Hepatocyte (in vitro differentiated cells): ENCODE measurements around the gene RAB33B. TPM values are rescaled to one million over a fixed set of nuclear protein-coding genes. Genes with fewer than 3 reads are reported as not detected.
"Not testable (repeated sequence)": the region's sequence is repeated elsewhere in the genome, so short reads cannot be mapped to it uniquely, and the experiment has no call there.

Source experiments
- DNase-seq: peaks from one replicate; pipeline ENCODE4 v3.0.0-alpha.2; 2016; ENCODE audit warnings: low spot score
- H2AFZ ChIP-seq: fragments of 200-600 bp; sonication (generic); 2 replicates; pipeline ENCODE4 v1.6.0; 2016; ENCODE audit warnings: antibody characterized with exemption, mild to moderate bottlenecking
- H3K27ac ChIP-seq: fragments of 200-600 bp; sonication (generic); 2 replicates; pipeline ENCODE4 v1.5.1; 2016; ENCODE audit warnings: mild to moderate bottlenecking
- H3K27me3 ChIP-seq: fragments of 200-600 bp; sonication (generic); 2 replicates; pipeline ENCODE4 v1.6.1; 2016
- H3K36me3 ChIP-seq: fragments of 200-600 bp; sonication (generic); replicated peaks from 2 replicates; pipeline ENCODE4 v1.5.1; 2016; ENCODE audit warnings: low read depth; ENCODE audit not compliant: insufficient read depth
- H3K4me1 ChIP-seq: fragments of 200-600 bp; sonication (generic); 2 replicates; pipeline ENCODE4 v1.5.1; 2016; ENCODE audit warnings: mild to moderate bottlenecking, moderate library complexity; ENCODE audit not compliant: insufficient read depth
- H3K4me2 ChIP-seq: fragments of 200-600 bp; sonication (generic); 2 replicates; pipeline ENCODE4 v1.6.0; 2016
- H3K4me3 ChIP-seq: fragments of 200-600 bp; sonication (generic); 2 replicates; pipeline ENCODE4 v1.5.1; 2016; ENCODE audit warnings: mild to moderate bottlenecking
- H3K79me2 ChIP-seq: fragments of 200-600 bp; sonication (generic); 2 replicates; pipeline ENCODE4 v1.6.0; 2017; ENCODE audit warnings: mild to moderate bottlenecking
- H3K9me2 ChIP-seq: fragments of 200-600 bp; sonication (generic); replicated peaks from 2 replicates; pipeline ENCODE4 v1.6.0; 2017; ENCODE audit warnings: mild to moderate bottlenecking; ENCODE audit not compliant: insufficient read depth
- H3K9me3 ChIP-seq: fragments of 200-600 bp; sonication (generic); 2 replicates; pipeline ENCODE4 v1.5.1; 2016; ENCODE audit warnings: low read depth, mild to moderate bottlenecking
- H4K20me1 ChIP-seq: fragments of 200-600 bp; sonication (generic); 2 replicates; pipeline ENCODE4 v1.6.0; 2016; ENCODE audit warnings: mild to moderate bottlenecking; ENCODE audit not compliant: insufficient read depth, poor library complexity, severe bottlenecking
- EZH2 ChIP-seq: fragments of 200-600 bp; sonication (generic); IDR thresholded peaks from 2 replicates; pipeline ENCODE4 v1.6.1; 2016; ENCODE audit warnings: antibody characterized with exemption, mild to moderate bottlenecking, borderline replicate concordance
- EZH2phosphoT487 ChIP-seq: fragments of 200-600 bp; sonication (generic); IDR thresholded peaks from one replicate; pipeline ENCODE4 v1.6.1; 2018; ENCODE audit warnings: antibody characterized with exemption, mild to moderate bottlenecking, low read depth, moderate library complexity; ENCODE audit not compliant: unreplicated experiment, severe bottlenecking
- WGBS: methylation state at CpG from one replicate; pipeline ENCODE4 v1.1.6; 2016; ENCODE audit warnings: low lambda C conversion rate; ENCODE audit errors: missing lambda C conversion rate; 5-methylcytosine and 5-hydroxymethylcytosine counted together
- polyA plus RNA-seq: library from polyadenylated mRNA; unstranded; fragments of >200 nt; fragmentation: Nextera tagmentation; extraction: Ambion mirVana; gene quantifications from 2 replicates; pipeline ENCODE4 v1.2.1, GENCODE V29; 2016
- total RNA-seq: library from RNA; depleted of rRNA; stranded (reverse); fragments of >200 nt; gene quantifications from 2 replicates; pipeline ENCODE4 v1.2.3, GENCODE V29; 2014
- TF ChIP-seq, protein P1 (sequence below): fragments of 200-600 bp; sonication (generic); IDR thresholded peaks from 2 replicates; pipeline ENCODE4 v1.5.1; 2016; ENCODE audit warnings: antibody characterized with exemption, mild to moderate bottlenecking; ENCODE audit not compliant: poor library complexity

The RAB33B gene
- total RNA-seq, result 13.5 and 16.2 TPM in 2 replicates
- polyA plus RNA-seq, result 4.5 and 6.9 TPM in 2 replicates

DNA sequence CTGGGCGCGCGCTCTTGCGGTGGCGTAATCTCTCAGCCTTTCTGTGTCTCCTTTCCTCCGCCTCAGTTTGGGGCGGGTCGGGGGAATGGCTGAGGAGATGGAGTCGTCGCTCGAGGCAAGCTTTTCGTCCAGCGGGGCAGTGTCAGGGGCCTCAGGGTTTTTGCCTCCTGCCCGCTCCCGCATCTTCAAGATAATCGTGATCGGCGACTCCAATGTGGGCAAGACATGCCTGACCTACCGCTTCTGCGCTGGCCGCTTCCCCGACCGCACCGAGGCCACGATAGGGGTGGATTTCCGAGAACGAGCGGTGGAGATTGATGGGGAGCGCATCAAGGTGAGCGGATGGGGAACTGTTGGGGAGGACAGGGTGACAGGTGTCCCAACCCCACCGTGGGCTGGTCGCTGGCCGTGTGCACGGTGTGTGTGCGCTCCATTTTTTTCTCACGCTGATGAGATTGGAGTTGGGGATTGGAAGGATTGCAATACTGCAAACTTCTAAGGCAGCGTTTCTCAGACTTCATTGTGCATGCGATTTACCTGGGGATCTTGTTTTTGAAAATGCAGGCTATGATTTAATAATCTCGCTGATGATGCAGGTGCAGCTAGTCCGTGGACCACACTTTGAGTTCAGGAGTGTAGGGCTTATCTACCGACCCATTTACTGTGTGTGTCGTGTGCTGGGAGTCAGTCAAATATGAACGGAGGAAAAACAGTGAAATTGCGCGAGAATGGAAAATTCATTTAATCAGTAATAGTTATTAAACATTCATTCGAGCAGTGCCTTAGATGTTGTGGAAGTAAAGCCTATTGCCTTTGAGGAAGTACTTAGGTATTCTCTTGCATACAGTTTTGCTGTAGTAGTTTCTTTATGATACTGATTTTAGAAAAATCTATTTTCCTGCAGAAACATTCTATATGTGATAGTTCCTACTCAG lies at the start of gene RAB33B:
Gene RAB33B, plus strand, starts transcription at position 11 of the 935 bp plus-strand sequence. Its CDS starts 75 bp downstream, at position 86.
- DNase-seq, result no peak
- Histone ChIP-seq H3K9me2 (no peaks in the 10 kb centered on the region), H3K4me3 (peak within 1 kb of the TSS; percentile 88), H3K9me3 (no peaks in the 10 kb centered on the region), H3K4me1 (peaks cover 34% of the 10 kb centered on the region), H3K27me3 (no peaks in the 10 kb centered on the region), H3K27ac (peak within 1 kb of the TSS; percentile 98), H3K36me3 (no peaks in the 10 kb centered on the region), H2AFZ (peak within 1 kb of the TSS; percentile 85), H4K20me1 (peaks cover 15% of the 10 kb centered on the region), H3K79me2 (peaks cover 84% of the 10 kb centered on the region), H3K4me2 (peak within 1 kb of the TSS; percentile 88)
- TF ChIP-seq EZH2 (no peak), EZH2phosphoT487 (no peak)
- TF ChIP-seq, protein P1, sequence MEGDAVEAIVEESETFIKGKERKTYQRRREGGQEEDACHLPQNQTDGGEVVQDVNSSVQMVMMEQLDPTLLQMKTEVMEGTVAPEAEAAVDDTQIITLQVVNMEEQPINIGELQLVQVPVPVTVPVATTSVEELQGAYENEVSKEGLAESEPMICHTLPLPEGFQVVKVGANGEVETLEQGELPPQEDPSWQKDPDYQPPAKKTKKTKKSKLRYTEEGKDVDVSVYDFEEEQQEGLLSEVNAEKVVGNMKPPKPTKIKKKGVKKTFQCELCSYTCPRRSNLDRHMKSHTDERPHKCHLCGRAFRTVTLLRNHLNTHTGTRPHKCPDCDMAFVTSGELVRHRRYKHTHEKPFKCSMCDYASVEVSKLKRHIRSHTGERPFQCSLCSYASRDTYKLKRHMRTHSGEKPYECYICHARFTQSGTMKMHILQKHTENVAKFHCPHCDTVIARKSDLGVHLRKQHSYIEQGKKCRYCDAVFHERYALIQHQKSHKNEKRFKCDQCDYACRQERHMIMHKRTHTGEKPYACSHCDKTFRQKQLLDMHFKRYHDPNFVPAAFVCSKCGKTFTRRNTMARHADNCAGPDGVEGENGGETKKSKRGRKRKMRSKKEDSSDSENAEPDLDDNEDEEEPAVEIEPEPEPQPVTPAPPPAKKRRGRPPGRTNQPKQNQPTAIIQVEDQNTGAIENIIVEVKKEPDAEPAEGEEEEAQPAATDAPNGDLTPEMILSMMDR, result no peak
- 2% methylated on average over 45 of the region's 46 CpGs for WGBS

- TF ChIP-seq, protein P1, result no peak
- H3K4me3 ChIP-seq, result no peak overlapping the region
- H3K27ac ChIP-seq, result no peak overlapping the region
- no peaks in the 10 kb centered on the region for H3K4me1 ChIP-seq
- no peaks in the 10 kb centered on the region for H3K9me3 ChIP-seq
- H3K79me2 ChIP-seq, result no peaks in the 10 kb centered on the region
- H3K27me3 ChIP-seq, result no peaks in the 10 kb centered on the region
- H4K20me1 ChIP-seq, result no peaks in the 10 kb centered on the region
- H2AFZ ChIP-seq, result no peak overlapping the region
- H3K9me2 ChIP-seq, result no peaks in the 10 kb centered on the region
- DNase-seq, result no peak
- no peak overlapping the region for H3K4me2 ChIP-seq
- H3K36me3 ChIP-seq, result no peaks in the 10 kb centered on the region
Measured at GRCh38 chr4:139410312-139410711, 43.6 kb upstream of the RAB33B start.

- not testable (repeated sequence) for H2AFZ ChIP-seq, DNase-seq, H3K9me2 ChIP-seq, H3K4me1 ChIP-seq, H3K27me3 ChIP-seq, H3K27ac ChIP-seq, H4K20me1 ChIP-seq, H3K4me3 ChIP-seq, H3K9me3 ChIP-seq, H3K79me2 ChIP-seq, H3K4me2 ChIP-seq, H3K36me3 ChIP-seq
- 80% methylated on average over 8 of the region's 8 CpGs for WGBS
Measured at GRCh38 chr4:139414671-139415210, 39.2 kb upstream of the RAB33B start.

DNA sequence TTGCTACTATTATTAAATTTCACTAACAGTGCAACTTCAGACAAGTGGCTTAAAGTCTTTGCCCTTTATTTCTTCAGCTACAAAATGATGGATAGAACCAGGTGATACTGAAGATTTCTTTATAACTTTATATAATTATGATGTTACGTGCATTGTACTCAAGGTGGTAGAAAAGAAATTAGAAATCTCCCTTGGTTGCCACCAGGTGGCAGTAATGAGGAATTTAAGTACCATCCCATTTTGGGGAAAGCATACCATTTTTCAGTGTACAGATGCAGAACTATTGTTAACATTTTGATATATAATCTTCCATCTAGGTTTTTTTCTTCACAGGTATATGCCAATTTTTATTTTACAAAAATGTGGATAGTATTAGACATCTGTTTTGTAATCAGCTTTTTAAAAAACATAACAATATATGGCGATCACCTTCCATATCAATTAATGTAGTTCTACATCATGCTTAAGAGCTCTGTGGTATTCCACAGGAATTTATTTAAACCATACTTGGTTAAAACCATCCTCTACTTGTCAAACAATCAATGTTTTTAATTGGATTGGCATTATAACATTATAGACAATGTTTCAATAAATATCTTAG lies 37.7 kb upstream of the RAB33B start:
- DNase-seq, result peak; percentile 40
- TF ChIP-seq, protein P1, result peak; percentile 57
- no peak for TF ChIP-seq EZH2phosphoT487
- TF ChIP-seq EZH2, result no peak

More for the DNA sequence above, 37.7 kb upstream of the RAB33B start:
- H3K79me2 ChIP-seq, result no peaks in the 10 kb centered on the region
- H3K9me3 ChIP-seq, result no peaks in the 10 kb centered on the region
- H3K4me3 ChIP-seq, result no peak overlapping the region
- no peak overlapping the region for H2AFZ ChIP-seq
- WGBS, result 88% methylated on average over 2 of the region's 2 CpGs
- no peaks in the 10 kb centered on the region for H3K4me1 ChIP-seq
- H3K27me3 ChIP-seq, result no peaks in the 10 kb centered on the region
- H4K20me1 ChIP-seq, result no peaks in the 10 kb centered on the region
- H3K27ac ChIP-seq, result no peak overlapping the region
- H3K9me2 ChIP-seq, result no peaks in the 10 kb centered on the region
- no peak overlapping the region for H3K4me2 ChIP-seq
- no peaks in the 10 kb centered on the region for H3K36me3 ChIP-seq
